GM18873 (cell line): Measurements from ENCODE around the gene ATP11A.

Experiments used
- ATAC-seq: cut with Tn5 transposase; IDR thresholded peaks from one replicate; pipeline ENCODE4 v1.9.1; 2021; ENCODE audit warnings: mild to moderate bottlenecking, moderate library complexity, moderate number of reproducible peaks; ENCODE audit not compliant: unreplicated experiment, low FRiP score

The ATP11A gene

DNA sequence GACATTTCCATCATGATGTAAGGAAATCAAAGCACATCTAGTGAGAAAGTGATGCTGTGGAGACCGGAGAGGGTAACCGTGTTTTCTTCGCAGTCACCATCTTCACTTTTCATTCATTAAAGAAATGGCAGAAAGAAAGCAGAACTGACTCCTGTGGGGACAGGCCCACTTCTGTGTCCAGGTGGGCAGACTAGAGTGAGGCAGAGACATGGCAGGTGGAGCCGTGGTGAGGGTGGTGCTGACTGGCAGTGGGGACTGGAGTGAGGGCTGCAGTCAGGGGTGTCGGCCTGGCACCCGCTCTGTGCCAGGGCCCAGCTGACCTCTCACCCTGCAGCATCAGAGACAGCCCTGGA is 207.7 kb downstream of the ATP11A start:
- no peak for ATAC-seq

DNA sequence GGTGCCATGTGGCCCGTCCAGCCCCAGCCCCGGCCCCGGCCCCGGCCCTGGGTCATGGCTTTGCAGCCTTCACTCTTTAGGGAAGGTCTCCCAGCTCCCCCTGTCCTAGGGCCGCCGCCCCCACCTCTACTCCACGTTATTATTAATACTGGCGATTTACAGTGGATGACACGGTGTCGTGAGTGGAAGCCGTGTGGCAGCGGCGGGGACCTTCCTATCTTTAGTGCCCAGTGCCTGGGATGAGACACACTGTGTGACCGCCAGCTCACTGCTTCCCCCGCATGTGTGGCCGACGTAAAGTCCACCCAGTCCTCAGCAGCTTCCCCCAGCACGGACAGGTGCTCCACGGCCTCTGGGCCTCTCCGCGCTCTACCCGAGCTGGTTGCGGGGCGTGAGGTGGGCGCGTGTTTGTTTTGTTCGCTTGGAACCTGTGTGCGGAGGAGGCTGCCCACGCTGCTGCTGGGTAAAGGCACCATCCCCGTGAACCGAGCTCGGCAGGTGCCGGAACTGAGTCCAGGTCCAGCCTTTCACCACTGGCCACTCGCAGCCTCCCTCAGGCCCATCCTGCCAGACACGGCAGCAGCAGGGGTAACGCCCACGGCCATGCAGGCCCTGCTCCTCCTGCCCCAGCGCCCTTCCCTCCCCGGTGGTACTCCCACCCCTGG is 208.2 kb downstream of the ATP11A start:
- no peak for ATAC-seq

DNA sequence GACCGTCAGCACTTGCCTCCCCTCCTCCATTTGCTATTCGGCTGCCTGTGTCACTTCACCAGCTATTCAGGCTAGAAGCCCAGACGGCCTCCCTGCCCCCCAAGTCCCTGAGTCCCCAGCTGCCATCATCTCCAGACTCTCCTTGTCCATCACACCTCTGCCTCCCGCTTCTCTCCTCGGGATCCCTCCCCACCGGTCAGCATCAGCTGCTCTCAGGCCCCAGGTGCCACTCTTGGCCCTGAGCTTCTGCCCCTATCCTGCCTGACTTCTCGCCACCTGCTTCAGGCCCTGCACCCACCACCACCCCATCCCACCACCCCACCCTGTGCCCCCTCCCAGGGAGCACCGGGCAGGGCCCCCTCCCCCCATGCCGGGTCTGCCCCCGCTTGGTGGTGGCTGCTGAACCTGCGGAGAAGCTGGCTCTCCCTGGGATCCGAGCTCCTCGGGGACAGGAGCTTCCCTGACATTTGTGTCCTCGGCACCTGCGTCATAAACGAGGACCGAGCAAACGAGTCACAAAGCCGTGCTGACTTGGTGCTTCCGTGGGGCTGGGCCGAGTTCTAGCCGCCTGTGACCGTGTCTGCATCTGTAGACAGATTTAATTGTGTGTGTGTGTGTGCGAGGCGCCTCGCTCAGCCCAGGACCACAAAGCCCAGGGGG is 208.9 kb downstream of the ATP11A start:
- no peak for ATAC-seq

DNA sequence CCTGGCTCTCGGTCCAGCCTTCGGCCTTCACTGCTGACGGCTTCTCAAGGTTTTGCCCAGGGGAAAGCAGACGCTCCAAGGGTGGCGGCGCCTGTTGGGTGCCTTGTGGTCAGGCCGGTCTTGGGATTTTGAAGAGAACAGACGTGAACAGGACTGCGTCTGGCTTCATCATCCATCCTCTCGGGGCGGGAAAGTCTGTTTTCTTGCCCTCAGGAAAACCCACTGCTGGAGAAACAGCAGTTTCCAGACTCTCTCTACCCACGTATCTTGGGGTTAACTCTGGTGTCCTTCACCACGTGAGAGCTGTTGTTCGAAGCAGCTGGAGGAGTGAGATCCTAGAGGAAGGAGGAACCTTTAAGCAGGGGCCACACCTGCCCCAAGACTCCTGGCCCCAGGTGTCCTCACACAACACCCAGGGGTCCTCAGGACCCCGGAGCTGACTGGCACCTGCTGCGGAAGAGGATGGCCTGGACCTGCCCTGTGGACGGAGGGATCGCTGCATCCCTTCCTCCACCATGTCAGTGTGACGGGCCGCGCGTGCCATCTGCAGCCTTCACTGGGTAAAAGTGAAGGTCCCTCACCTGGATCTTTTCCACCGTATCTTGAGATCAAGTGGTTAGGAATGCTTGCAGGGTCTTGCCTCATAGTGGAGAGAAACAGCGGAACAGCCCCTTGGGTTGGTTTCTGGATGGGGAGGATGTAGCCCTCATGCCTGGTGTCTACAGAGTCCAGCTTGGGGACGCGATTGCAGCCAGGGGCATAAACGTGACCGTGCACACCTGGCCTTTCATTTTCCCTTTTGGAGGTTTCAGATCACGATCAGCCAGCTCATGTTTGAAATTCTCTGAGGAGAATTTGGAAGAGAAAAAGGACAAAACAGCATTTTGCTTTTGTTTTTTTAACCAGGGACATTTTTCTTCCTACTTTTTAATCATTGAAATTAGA is 209.7 kb downstream of the ATP11A start:
- ATAC-seq: no peak

DNA sequence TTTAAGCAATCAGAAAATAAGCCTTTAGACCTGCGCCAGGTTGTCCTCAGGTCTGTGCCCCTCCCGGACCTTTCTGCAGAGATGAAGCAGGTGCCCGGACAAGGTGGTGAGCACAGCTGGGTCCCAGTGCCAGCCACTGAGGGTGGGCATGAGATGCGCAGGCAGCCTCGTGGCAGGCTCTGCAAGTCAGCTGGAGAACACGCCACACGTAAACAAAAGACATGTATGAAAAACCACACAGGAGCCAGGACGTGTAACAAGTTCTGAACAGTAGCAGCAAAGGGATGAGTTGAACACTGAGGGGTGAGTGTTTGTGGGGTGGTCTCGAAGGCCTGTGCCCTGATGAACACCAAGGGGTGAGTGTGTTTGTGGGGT is 210.4 kb downstream of the ATP11A start:
- no peak for ATAC-seq

DNA sequence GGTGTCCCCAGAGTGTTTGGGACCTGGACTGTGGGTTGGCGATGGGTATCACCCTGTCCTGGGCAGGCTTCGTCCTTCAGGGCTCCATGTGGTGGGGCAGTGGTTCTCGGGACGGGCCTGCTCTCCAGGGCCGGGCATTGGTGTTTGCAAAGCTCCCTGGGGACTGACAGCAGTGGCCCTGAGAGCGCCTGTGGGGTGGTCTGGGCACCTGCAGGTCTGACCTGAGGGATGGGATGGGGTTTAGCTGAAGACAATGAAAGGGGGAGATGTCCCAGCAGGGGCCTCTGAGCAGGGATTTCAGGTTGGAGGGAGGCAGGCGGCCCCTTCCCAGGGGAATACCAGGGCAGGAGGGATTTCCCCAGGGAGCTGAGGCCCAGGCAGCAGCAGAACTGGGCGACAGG is 210.9 kb downstream of the ATP11A start:
- no peak for ATAC-seq

DNA sequence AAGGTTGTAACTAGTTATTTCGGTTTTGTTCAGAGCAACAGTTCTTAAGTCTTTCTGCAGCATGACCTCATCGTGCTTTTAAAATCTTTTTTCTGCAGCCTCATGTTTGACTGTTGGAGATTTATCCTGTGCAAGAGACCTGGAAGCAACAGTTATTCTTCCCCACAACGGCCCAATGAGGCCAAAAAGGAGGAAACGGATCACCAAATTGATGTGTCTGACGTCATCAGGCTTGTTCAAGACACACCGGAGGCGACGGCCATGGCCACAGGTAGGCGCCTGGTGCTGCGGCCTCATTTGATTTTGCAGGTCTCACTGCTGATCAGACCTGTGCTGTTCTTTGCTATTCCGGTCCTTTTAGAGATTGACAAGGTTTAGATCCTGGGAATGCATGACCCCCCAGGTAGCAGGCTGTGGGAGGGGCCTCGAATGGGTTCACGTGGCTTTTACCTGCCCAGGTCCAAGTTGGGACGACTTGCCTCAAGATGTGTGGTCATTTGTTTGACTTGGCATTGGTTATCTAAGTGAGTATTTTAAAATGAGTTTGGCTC is 212.3 kb downstream of the ATP11A start:
- ATAC-seq: no peak

DNA sequence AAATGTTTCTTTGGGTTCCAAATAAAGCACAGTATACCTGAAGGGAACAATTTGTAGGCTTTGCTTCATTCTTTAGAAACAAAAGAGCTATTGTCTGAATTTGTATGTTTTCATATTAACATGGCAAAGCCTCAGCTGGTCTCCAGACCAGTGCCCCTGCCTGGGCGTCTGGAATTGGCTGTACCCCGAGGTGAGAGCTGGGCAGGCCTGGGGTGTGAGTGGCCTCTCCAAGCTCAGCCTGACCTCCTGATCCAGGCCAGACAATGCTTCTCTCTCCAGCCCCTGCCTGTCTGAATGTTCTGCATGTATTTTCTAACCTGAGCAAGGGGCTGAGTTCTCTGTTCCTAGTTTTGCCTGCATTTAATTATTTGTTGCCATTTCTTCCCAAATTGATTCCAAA is 212.8 kb downstream of the ATP11A start:
- ATAC-seq: no peak

DNA sequence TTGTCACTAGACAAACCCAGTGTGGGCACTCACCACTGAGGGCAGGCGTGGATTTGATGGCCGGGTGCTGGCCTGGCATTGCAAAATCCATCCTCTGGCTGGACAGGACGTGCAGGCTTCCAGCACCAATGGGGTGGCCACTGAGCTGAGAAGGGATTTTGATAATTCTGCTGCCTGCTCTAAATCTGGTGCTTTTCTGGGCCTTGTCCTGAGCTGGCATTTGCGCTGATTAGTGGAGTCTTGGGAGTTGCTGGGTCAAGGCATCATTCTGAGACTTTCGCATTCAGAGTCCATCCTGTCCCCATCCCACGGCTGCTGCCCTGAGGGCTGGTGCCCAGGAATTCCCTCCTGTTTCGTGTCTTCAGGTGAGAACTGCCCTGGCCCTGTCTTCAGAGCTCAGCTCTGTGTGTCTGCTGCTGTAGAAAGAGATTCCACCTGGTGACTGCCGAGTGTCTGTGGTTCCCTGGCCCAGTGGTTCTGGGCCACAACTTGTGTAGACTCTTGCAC is 213.3 kb downstream of the ATP11A start:
- ATAC-seq: no peak

DNA sequence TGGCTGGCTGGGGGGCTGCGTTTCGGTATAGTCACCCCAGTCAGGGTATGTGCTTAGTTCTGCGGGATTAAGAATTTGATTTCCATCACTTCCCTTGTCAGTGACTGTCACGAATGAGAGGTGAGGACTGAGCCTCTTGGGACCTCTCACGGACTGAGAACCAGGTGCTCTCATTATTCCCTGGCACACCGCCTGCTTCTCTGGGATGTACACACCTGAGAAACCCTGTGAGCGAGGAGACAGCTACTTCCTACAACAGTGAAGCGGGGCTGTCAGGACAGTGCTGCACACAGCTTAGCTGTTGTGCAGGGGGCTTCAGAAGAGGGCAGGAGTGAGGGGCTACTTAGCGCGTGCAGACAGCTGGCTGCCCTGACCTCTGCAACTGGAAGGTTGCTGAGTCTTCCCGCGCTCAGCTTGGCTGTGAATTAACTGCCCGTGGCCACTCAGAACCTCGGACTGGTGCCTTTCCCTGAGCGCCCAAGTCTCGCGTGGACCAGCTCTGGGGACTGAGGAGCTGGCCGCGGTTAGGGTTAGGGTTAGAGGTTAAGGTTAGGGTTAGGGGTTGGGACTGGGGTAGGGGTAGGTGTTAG is 213.9 kb downstream of the ATP11A start:
- no peak for ATAC-seq

DNA sequence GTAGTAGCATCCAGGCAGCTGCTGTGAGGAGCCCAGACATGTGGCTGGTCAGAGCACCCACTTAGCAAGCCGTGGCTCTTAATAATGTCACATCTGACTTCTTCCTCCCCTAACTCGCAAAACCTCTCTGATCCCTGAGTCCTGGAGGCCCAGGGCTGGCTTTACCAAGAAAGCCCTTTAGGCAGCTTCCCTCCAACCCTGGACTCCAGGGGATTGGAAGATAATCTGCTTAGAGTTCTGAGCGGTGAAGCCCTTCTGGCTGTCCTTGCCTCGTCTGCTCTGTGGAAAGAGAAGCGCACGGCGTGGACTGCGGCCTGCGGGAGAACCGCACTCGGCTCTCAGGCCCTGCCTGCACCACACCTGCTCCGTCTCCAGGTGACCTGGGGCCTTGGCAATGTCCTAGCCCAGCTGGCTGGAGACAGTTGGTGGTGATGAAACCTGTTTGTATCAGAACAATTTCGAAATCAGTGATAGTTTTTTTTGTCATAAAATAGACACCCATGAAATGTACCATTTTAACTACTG is 214.7 kb downstream of the ATP11A start:
- ATAC-seq: no peak

DNA sequence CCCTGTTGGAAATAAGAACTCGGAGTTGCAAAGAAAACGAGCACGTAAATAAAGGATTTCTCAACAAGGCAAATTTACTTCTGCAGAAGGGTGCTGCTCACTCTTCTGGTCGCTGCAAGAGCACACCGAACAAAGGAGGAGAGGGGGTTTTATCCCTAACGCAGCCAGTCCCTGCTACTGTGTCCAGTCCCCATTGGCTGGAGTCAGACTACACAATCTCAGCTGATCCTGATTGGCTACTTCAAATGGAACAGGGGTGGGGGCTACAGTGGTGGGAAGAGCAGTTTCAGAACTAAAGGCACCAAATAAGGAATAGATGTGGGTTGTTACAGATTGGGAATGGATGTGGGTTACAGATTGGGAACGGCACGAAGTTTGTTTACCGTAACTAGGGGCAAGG is 215.2 kb downstream of the ATP11A start:
- no peak for ATAC-seq

DNA sequence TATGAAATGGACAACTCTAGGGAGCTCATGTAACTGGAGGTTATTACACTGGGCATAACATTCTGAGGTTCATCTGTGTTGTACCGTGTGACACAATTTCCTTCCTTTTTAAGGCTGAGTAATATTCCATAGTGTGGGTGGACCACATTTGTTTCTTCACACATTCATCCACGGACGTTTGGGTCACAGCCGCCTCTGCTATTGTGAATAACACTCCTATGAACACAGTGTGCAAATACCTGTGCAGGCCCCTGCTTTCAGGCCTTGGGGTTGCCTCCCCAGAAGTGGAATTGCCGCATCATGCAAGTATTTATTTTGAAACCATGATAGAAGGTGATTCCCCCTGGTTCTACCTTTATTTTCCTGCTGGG is 215.8 kb downstream of the ATP11A start:
- no peak for ATAC-seq

DNA sequence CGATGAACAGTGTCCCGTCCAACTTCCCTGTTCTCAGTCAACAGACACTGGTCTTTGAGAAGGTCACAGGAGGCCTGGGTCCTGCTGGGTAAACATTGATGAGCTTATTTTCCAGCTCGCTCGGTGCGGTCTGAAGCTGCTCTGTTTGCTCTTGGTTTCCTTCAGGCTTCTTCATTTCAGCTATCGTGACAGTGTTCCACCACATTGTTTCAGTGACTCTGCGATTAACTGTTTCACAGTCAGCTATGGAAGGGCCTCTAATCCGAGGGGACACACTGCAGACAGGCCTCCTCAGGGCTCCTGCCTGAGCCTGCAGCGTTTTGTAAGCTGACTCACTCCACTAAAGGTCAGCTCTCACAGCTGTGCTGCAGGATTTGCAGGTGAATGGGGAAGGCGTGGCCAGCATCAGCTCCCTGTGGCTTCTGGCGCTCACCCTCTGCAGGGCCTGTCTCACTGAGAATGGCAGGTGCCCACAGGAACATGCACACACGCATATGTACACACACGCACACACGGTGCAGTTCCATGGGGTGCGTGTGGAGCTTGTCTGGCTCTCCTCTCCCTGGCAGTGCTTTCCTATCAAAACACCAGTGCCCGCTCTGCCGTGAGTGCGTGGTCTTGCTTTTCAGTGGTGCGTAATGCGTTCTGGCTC is 216.3 kb downstream of the ATP11A start:
- no peak for ATAC-seq

DNA sequence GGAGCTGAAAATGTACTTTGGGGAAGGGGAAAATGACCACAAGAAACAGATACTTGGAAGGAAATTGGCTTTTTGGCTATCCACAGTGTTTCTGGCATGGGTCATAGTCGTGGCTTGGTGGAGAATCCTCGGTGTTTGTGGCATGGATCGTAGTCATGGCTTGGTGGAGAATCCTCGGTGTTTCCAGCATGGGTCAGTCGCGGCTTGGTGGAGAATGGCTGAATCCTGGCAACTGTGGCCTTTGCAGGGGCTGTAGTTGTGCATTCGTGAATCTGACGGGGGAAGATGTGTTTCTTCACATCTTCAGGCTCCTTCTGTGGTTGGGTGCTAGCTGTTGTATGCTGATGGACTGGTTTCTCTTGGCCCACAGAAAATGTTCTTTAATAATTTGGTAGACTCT is 217.4 kb downstream of the ATP11A start:
- ATAC-seq: no peak

DNA sequence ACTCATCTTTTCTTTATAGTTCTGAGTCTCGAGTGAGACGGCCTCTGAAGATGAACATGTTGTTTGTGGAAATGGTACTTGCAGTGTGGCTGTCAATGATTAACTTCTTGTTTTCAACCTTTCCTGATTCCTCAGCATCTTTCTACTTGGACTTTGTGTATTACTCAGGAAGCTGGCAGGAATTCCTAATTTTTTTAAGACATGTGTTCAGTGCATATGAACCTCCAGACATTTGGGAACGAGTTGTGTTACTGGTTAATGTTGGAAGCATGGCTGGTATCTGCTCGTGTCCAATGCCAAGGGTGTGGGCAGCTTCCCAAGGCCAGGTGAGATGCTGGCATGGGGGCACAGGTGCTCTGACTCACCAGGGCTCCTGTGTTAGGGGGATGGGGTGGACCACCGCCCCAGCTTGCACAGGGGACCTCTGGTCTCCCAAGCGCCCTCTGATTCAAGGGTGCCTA is 218.1 kb downstream of the ATP11A start:
- no peak for ATAC-seq

DNA sequence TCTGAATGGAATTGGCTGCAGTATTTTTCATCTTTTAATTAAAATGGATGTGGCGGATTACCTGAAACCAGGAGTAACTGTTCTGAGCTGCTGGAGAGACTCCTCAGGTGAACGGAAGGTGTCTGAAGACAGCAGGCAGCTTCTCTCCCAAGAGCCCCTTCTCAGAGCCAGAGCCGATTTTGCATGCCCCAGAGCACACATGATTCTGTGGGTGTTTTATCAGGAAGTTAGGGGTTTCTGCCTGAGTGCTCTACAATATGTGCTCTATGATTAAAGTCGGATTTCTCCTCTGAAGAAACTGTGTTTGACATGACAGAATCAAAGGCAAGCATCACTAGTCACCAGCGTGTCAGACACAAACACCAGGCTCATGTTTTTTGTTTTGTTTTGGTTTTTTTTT is 218.5 kb downstream of the ATP11A start:
- no peak for ATAC-seq

DNA sequence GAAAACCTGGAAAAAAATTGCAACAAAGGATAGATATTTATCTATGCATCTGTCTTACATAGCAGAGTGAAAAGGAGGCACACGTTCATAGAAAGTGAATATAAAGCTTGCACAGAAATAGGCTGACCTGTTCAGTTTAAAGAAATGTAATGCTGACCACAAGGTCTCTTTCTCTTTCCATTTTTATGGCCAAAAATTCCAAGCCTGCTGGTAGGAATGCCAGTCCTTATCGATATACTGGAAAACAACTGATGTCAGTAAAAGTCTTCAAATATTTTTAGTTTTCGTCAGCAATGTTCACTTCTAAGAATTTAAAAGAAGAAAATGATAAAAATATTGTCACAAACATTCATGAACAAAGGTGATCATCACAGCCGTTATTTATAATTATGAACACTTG is 220.2 kb downstream of the ATP11A start:
- no peak for ATAC-seq

DNA sequence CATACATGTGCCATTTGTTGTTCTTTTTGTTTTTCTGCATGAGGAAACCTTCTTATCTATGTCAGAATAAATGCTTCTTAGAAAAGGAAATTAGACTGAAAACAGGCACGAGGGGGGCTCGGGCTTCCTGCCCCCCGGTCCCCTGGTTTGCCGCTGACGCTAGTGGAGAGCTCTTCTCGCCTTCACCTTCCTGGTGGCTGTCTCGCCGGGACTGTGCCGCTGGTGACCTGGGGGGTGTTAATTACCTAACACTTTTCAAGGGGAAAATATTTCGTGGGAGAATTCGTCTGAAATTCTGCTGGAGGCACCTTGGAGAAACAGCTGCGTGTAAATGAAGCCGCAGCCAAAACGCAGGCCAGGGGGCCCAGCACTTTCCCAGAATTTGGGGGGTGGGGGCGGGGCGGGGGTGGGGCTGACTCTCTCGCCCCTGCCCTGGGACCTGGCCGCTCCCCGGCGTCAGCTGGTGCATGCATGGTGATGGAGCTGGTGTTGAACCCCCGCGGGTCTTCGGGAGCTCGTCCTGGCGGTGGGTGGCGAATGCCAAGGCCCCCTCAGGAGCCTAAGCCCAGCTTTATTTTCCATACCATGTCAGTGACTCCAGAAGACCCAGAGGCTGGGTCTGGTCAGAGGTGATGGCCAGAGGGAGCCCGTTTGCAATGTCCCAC is 220.9 kb downstream of the ATP11A start:
- no peak for ATAC-seq
